Suprapubic skin (tissue), 4 donors: Measurements from ENCODE around the gene HEATR5A. TPM values are rescaled to one million over a fixed set of nuclear protein-coding genes. Genes with fewer than 3 reads are reported as not detected.

Experiments used
- DNase-seq, 2 donors: peaks; one replicate each; pipeline ENCODE4 v3.0.0-alpha.2; 2019; ENCODE audit warnings: low spot score in 2 of 2
- H3K27ac ChIP-seq: fragments of 200-600 bp; sonication (generic); one replicate; pipeline ENCODE4 v1.5.1; 2019
- H3K27me3 ChIP-seq: fragments of 200-600 bp; sonication (generic); one replicate; pipeline ENCODE4 v1.5.1; 2019
- H3K36me3 ChIP-seq: fragments of 200-600 bp; sonication (generic); one replicate; pipeline ENCODE4 v1.5.1; 2019
- H3K4me1 ChIP-seq: fragments of 200-600 bp; sonication (generic); one replicate; pipeline ENCODE4 v1.5.1; 2019
- H3K4me3 ChIP-seq: fragments of 200-600 bp; sonication (generic); one replicate; pipeline ENCODE4 v1.5.1; 2019; ENCODE audit warnings: mild to moderate bottlenecking
- H3K9me3 ChIP-seq: fragments of 200-600 bp; sonication (generic); one replicate; pipeline ENCODE4 v1.5.1; 2019
- EP300 ChIP-seq: sonication (generic); formaldehyde crosslinking; IDR thresholded peaks from one replicate; pipeline ENCODE4 v1.6.1; 2017; ENCODE audit warnings: antibody characterized with exemption
- POLR2A ChIP-seq, 2 donors: fragments of 450-650 bp; IDR thresholded peaks; one replicate each; pipeline ENCODE4 v1.6.1; 2017; ENCODE audit warnings: antibody characterized with exemption in 2 of 2, mild to moderate bottlenecking in 2 of 2, moderate library complexity in 2 of 2
- POLR2AphosphoS5 ChIP-seq, 3 donors: sonication (generic); formaldehyde crosslinking; IDR thresholded peaks; one replicate each; pipeline ENCODE4 v1.6.1; 2017; ENCODE audit warnings: antibody characterized with exemption in 3 of 3
- WGBS: methylation state at CpG from one replicate; pipeline ENCODE4 v1.1.5; 2018; 5-methylcytosine and 5-hydroxymethylcytosine counted together
- total RNA-seq, 4 donors: library from RNA; depleted of rRNA; stranded (reverse); fragments of >200 nt; gene quantifications; one replicate each; pipeline ENCODE4 v1.1.0, GENCODE V29; 2016
- TF ChIP-seq, protein P1 (sequence below), 2 donors: fragments of 200-600 bp in 1 of 2; fragments of 450-650 bp in 1 of 2; sonication (generic) in 1 of 2; IDR thresholded peaks; one replicate each; pipeline ENCODE4 v1.5.1; 2016 to 2019; ENCODE audit warnings: antibody characterized with exemption in 2 of 2, mild to moderate bottlenecking in 1 of 2, moderate library complexity in 1 of 2

The HEATR5A gene
- total RNA-seq, 4 donors from 2014 or later, result 11.0 to 21.6 (median 14.0) TPM

DNA sequence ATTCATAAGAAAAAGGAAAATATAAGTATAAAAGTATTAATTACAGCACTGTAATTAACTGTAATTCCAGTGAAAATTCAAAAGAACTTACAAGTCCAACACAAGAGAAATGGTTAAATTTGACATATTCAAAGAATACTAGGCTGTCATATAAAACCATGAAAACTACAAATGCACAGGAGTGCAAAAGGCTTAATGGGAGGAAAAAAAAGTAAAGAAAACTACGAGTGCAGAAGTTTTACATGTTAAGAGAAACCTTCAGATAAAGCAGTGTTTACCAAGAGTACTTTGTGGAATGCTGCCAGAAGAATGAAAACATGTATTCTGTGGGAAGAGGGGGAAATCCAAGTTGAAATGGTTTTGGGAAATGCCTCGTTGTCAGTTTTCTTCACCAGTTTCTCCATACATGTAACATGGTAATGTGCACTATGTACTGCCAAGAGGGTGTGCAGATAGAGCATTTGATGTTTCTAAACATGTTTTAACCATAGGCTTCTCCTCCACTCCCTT, 9.1 kb downstream of the HEATR5A start:
- no peak overlapping the region for H3K4me3 ChIP-seq
- no peak overlapping the region for H3K27ac ChIP-seq
- H3K9me3 ChIP-seq, result no peaks in the 10 kb centered on the region
- WGBS, result 19% methylated on average over 2 of the region's 2 CpGs
- TF ChIP-seq EP300 (no peak), POLR2A (IDR thresholded peaks at IDR 0.05) (no peak), POLR2AphosphoS5 (IDR thresholded peaks at IDR 0.05) (no peak)
- TF ChIP-seq, protein P1, sequence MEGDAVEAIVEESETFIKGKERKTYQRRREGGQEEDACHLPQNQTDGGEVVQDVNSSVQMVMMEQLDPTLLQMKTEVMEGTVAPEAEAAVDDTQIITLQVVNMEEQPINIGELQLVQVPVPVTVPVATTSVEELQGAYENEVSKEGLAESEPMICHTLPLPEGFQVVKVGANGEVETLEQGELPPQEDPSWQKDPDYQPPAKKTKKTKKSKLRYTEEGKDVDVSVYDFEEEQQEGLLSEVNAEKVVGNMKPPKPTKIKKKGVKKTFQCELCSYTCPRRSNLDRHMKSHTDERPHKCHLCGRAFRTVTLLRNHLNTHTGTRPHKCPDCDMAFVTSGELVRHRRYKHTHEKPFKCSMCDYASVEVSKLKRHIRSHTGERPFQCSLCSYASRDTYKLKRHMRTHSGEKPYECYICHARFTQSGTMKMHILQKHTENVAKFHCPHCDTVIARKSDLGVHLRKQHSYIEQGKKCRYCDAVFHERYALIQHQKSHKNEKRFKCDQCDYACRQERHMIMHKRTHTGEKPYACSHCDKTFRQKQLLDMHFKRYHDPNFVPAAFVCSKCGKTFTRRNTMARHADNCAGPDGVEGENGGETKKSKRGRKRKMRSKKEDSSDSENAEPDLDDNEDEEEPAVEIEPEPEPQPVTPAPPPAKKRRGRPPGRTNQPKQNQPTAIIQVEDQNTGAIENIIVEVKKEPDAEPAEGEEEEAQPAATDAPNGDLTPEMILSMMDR (IDR thresholded peaks at IDR 0.05), result no peak
- H3K4me1 ChIP-seq, result peaks cover 29% of the 10 kb centered on the region
- no peaks in the 10 kb centered on the region for H3K27me3 ChIP-seq
- DNase-seq, result no peak
- H3K36me3 ChIP-seq, result no peaks in the 10 kb centered on the region

DNA sequence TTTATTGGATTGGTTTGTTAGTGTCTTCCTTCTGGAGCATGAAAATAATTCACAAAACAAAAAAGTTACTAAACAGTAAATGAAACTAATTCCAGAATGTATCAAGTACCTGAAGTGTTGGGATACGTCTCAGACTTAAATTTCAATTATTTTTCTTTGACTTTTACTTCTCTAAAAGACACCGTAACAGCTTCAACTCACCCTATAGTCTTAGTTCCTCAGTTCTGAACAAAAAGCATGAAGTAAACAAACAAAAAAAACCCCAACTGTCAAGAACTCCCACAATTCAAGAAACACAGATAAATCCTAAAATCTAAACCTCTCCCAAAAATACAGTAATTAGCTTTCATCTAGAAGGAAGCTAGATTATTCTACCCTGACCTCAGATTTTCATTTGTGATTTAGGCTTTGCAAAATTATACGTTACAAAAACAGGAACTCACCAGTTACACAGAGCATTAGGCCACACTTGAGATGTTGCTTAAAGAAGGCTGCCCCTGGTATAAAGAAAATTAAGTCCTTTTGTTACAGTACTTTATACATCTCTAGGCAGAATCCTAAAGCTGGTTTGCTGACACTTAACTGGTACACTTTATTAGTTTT, 10.2 kb downstream of the HEATR5A start:
- no peak overlapping the region for H3K27ac ChIP-seq
- WGBS, result 82% methylated on average over 3 of the region's 3 CpGs
- no peak for TF ChIP-seq POLR2A (IDR thresholded peaks at IDR 0.05)
- no peak for TF ChIP-seq EP300
- no peak for TF ChIP-seq POLR2AphosphoS5 (IDR thresholded peaks at IDR 0.05)
- TF ChIP-seq, protein P1 (IDR thresholded peaks at IDR 0.05), result no peak
- H3K4me1 ChIP-seq, result peaks cover 22% of the 10 kb centered on the region
- H3K36me3 ChIP-seq, result no peaks in the 10 kb centered on the region
- H3K4me3 ChIP-seq, result no peak overlapping the region
- DNase-seq, result no peak
- no peaks in the 10 kb centered on the region for H3K9me3 ChIP-seq
- H3K27me3 ChIP-seq, result no peaks in the 10 kb centered on the region

DNA sequence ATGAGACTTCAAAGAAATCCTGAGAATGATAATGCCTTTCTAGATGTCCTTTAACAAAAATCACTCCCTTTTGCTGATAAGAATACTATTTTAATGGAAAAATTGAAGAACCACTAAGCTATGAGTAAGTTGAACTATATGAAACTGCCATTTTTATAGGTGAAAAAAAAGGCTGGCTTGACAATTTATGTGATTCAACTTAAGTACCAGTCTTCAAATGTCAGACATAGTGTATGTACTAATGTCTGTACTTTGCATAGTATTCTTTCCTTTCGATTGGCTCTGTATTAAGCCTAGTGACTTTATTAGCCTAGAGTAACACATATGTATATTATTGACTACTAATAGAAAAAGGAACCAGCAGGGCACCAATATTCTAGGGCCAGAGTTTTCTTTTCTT, 11.9 kb downstream of the HEATR5A start:
- no peaks in the 10 kb centered on the region for H3K27me3 ChIP-seq
- H3K4me3 ChIP-seq, result no peak overlapping the region
- no peaks in the 10 kb centered on the region for H3K36me3 ChIP-seq
- H3K27ac ChIP-seq, result no peak overlapping the region
- WGBS, result 93% methylated on average over 1 of the region's 1 CpG
- TF ChIP-seq, protein P1 (IDR thresholded peaks at IDR 0.05), result no peak
- TF ChIP-seq POLR2AphosphoS5 (IDR thresholded peaks at IDR 0.05) (no peak), POLR2A (IDR thresholded peaks at IDR 0.05) (no peak), EP300 (no peak)
- no peak for DNase-seq
- H3K9me3 ChIP-seq, result no peaks in the 10 kb centered on the region
- H3K4me1 ChIP-seq, result peaks cover 11% of the 10 kb centered on the region

DNA sequence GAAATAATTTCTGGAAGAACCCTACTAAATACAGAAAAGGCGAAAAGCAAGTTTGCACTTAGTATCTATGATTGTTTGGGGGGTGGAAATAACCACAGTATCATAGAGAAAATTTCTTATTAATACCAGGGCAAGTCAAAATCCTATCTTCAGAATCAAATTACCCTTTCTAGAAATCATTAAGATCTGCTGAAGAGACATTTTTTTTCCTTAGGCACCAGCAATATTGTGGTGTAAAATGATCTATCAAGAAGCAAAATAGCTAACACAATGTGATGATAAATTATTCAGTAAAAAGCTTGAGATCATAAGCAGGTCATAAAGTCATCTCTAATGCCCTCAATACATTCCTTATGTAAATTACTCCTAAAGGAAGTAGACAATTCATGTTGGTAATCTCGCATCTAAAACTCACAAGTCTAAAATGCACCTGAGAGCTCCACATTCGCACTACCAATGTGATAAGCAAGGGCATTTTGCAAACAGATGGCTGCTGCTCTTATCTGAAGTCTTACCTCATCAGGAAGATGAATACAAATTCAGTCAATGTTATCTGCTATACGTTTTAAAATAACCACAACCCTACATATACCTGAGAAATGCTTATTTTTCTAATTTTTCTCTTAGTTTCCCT, 14.6 kb downstream of the HEATR5A start:
- no peaks in the 10 kb centered on the region for H3K9me3 ChIP-seq
- no peak for DNase-seq
- no peak for TF ChIP-seq POLR2AphosphoS5 (IDR thresholded peaks at IDR 0.05)
- no peak for TF ChIP-seq EP300
- TF ChIP-seq POLR2A (IDR thresholded peaks at IDR 0.05), result no peak
- TF ChIP-seq, protein P1 (IDR thresholded peaks at IDR 0.05), result no peak
- no peak overlapping the region for H3K4me3 ChIP-seq
- 85% methylated on average over 4 of the region's 4 CpGs for WGBS
- peaks cover 2% of the 10 kb centered on the region for H3K4me1 ChIP-seq
- H3K27ac ChIP-seq, result no peak overlapping the region
- peaks cover 6% of the 10 kb centered on the region for H3K36me3 ChIP-seq
- no peaks in the 10 kb centered on the region for H3K27me3 ChIP-seq

GRCh38 chr14:31405106-31405505, 15.2 kb downstream of the HEATR5A start:
- H3K4me3 ChIP-seq, result no peak overlapping the region
- peaks cover 2% of the 10 kb centered on the region for H3K4me1 ChIP-seq
- no peaks in the 10 kb centered on the region for H3K9me3 ChIP-seq
- H3K27ac ChIP-seq, result no peak overlapping the region
- peaks cover 6% of the 10 kb centered on the region for H3K36me3 ChIP-seq
- TF ChIP-seq EP300, result no peak
- TF ChIP-seq, protein P1 (IDR thresholded peaks at IDR 0.05), result no peak
- TF ChIP-seq POLR2AphosphoS5 (IDR thresholded peaks at IDR 0.05), result no peak
- TF ChIP-seq POLR2A (IDR thresholded peaks at IDR 0.05), result no peak
- WGBS, result 88% methylated on average over 8 of the region's 8 CpGs
- no peaks in the 10 kb centered on the region for H3K27me3 ChIP-seq
- no peak for DNase-seq
